SIG-M5 treated with dmso at 0.1 percent for 504 hours (cell line): ENCODE measurements around the gene BRD3OS.

Experiments
- DNase-seq: peaks from one replicate; lab custom pipeline; 2025; ENCODE audit not compliant: unreplicated experiment; lab: John Stamatoyannopoulos, UW

The BRD3OS gene

DNA sequence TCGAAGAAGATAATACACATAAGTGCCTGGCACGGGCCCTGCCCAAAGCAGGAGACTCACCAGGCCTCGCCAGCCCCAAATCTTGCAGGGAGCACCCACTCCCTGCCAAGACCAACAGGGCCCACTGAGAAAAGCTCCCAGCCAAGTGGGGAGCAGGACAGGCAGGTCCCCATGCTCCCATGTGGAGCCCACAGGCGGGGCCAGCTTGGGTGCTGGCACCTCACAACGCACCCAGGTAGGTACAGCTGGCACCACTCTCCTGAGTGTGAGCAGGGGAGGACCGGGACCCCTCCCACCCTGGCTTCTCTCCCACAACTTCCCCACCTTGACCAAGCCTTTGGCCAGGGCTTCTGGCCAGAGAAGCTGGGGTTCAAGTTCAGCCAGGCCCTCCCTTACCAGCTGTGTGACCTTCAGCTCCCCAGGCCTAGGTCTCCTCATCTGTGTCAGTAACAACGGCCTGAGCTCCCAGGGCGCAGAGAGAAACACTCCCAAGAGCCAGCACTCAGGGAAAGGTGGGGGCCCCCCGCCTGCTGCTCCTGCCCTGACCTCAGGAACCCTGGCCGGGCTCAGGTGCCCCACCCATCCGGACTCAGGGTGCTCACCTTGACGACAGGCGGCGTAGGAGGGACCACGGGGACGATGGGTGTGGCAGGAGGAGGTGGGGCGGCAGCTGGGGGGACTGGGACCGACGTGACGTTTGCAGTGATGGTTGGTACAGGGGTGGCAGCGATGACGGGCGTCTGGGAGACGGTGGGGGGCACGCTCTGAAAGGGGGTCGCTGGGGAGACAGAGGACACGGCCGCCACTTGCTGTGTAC is 24.7 kb downstream of the BRD3OS start:
- no peak for DNase-seq

DNA sequence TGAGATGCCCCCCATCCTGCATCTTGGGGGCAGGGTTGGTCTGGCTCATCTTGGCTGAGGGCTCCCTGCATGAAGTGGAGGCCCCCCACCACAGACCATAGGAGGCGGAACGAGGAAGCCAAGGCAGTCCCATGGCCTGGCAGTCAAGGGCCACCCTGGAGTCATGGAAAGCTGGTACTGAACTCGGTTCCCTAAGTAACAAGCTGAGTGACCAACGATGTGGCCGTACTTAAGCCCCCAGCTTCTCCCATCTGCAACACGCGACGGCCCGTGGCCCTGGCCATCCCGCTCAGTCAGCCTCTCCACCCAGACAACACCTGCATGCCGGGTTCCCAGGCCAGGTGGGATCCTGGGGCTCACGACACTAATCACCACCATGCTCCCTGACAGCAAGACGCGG is 25.4 kb downstream of the BRD3OS start:
- DNase-seq: no peak

DNA sequence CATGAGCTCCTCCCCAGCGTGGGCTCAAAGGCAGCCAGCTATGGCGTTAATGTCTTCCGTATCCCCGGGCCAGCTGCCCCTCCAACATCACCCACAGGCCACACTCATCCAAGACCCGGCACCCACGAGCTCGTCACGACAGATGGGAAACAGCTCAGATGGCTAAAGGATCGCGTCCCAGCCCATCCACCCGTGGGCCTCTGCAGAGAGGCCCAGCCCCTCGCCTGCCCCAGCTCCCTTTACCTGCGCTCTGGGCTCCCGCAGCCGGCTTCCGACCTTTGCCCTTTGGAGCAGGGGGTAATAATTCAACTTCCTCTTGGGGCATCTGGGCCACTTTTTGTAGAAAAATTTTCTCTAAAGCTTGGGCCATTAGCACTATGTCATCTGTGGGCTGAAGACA is 26.0 kb downstream of the BRD3OS start:
- DNase-seq: no peak

DNA sequence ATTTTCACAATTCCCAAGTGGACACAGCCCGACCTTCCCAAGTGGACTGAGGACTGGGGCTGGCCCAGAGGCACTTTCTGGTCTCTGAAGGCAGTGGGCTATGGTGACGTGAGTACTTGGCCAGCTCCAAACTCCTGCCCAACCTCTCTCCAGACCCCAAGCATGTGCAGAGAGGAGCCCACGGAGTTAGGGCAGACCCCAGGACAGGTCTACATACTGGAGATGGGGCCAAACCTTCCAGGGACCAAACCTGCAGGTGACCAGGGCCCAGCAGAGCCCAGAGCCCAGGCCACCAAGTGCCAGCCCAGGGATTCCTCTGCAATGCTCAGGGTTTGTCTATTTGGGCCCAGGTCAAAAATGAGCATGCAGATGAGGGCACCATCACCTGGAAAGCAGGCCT is 27.2 kb downstream of the BRD3OS start:
- DNase-seq: no peak

DNA sequence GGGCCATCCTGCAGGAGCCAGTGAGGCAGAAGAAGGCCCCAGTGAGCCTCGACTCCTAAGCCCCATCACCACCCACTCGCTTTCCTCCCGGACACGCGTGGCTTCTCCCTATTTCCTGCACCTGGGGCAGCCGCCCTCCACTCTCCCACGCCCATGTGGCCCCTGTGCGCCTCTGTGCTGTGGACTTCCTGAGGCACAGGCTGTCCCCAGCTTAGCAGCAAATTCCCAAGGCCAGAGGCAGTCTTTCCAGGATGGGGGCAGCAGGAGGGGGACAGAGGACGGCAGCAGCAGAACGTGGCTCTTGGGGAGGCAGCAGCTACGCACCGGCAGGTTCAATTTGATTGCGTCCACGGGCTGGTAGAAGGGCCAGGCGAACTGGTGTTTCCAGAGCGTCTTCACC is 27.7 kb downstream of the BRD3OS start:
- no peak for DNase-seq

DNA sequence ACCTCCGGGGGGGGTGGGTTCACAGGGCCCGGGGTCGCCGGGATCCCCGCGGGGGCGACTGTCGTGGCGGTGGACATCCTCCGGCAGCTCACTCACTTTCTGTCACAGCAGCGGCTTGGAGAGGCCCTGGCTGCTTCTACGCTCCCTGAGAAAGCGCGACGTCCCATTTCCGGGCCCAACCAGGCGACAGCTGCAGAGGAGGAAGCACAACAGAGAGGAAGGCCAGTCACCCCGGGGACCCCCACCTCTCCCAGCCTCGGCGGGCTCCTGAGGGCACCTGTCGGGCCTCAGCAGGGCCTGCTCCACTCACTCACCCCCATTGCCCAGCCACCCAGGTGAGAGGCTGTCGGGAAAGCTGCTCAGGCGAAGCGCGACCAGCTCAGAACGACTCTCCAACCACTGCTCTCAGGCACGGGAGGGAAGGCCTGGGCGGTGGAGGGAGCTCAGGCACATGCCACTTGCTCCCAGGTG is 28.2 kb downstream of the BRD3OS start:
- DNase-seq: no peak

DNA sequence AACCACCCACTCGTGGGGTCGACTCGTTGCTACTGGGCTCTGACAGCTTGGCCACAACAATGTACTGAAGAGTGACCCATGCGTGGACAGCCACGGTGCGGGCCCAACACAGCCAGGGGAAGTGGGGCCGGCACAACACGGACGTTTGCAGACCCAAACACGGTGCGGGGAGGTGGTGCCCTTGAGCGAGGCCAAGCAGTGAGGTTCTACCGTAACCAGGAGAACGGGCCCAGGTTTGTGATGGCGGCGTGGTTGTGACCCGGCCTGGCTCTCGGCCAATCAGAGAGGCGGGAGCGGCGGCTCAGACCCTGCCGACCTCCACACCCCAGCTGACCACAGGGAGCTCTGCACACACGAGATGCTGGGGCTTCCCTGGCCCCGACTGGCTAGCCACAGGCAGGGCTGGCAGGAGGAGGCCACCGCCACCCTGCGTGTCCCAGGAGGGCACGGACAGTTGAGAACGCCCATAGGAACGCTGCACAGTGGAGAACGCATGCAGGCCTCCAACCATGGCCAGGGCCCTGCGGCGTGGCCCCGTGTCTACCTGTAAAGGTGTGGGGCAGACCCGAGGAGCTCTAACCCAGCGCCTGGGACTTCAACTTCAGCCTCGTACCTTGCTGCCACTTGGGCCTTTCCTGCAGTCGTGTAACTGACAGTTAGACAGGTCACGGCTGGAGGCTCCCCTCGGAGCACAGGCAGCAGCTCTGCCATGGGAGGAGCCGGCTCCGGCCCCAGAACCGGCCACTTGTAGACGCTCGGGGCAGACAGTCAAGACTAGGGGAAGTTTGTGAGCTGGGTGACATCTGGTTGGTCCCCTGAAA is 28.9 kb downstream of the BRD3OS start:
- DNase-seq: no peak

DNA sequence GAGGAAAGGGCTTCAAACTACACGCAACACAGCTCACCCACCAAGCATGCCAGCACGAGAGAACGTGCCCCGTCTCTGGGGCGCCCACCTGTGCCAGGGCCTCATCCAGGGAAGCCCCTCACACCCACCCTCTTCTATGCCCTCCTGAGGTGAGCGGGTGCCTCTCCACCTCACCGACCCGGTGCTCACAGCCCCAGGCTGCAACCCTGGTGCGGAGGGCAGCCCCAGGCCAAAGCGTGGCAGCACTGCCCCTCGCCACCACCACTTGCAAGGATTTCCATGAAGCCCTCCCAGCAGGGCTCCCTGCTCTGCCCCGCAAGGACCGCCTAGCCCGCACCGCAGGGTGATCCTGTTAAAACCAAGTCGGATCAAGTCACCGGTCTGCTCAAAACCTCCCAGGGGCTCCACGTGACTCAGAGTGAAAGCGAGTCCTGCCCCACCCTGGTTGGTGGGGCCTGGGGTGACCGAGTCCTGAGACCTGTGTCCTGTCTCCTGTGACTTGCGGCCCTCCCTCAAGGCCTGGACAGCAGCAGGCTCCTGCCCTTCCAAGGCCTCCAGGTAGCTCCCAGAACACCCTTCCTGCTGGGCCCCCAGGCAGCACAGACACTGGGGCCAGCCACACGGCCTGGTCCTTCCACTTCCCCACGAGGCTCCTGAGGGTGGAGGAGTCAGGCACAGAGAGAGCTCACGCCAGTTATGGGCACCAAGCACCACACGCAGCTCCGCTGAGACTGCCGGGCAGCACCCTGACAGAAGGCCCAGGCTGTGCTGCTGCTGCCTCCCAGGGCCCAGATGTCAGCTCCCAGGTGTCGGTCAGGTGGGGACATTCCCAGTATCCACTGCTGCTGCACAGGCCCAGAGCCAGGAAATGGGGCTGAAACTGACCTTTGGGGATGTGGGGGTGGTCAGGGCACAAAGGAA is 29.9 kb downstream of the BRD3OS start:
- no peak for DNase-seq

DNA sequence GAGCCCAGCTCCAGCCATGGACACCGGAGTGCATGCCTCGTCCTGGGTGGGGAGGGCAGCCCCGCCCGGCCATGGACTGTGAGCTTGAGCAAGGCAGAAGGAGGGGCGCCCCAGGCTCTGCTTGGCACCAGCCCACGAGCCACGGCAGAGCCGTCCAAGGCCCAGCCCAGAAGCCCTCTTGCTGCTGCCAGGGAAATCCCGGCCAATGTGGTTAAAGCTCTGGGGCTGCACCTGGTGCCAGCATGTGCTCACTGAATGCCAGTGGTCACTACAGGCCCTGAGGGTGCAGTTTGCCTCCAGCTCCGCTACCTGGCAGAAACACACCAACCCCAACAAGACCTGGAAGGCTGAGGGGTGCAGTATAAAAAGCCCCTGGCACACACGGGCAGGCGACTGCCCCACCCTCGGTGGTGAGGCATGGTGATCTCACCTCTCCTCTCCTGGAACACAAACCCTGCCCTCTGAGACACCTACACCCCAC is 30.7 kb downstream of the BRD3OS start:
- DNase-seq: no peak

DNA sequence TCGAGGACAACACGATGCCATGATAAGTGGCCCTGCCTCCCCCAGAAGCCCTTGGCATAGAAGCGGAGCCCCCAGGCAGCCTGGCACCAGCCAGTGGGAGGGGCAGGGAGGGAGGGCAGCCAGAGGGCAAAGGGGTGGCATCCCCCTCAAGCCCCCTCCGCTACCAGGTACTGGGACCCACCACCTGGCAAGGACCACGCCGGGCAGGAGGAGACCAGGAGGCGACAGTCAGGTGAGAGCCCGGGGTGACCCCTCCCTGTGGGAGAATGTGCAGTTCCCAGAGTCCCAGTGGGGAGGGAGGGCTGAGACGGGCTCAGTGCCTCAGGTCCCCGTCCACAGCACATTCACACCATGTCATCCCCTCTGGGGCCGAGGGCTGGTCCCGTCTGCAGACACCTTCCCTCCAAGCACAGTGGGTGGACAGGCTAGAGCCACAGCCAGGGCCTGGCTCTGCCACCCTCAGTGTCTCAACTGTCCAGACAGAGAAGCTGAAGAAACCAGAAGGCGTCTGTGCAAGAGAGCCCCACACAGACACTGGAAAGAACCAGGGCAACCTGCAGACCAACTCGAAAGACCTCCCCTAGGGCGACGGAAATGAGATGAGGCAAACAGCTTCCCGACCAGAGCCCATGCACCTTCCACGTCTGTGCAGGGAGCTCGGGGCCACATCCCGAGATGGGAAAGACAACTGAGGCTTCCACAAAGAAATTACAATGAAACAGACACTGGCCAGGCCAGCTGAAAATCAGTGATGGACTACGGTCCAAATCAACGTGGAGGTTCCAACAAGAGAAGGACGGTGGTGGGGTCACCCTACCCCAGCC is 31.4 kb downstream of the BRD3OS start:
- no peak for DNase-seq

DNA sequence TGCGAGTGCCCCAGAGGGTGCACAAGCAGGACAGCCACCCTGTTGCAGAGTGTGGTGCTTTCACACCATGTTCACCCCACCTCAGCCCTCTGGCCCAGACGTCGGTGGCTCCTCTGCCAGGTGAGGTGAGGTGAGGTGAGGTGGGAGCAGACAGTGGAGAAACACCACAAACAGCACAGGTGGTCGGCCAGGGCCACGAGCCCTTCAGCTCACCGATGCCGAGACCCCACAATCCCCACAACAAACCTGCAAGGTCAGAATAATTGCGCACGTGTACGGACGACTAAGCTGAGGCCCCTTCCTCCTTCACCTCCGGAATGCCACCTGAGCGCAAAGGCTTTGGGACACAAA is 32.0 kb downstream of the BRD3OS start:
- no peak for DNase-seq

DNA sequence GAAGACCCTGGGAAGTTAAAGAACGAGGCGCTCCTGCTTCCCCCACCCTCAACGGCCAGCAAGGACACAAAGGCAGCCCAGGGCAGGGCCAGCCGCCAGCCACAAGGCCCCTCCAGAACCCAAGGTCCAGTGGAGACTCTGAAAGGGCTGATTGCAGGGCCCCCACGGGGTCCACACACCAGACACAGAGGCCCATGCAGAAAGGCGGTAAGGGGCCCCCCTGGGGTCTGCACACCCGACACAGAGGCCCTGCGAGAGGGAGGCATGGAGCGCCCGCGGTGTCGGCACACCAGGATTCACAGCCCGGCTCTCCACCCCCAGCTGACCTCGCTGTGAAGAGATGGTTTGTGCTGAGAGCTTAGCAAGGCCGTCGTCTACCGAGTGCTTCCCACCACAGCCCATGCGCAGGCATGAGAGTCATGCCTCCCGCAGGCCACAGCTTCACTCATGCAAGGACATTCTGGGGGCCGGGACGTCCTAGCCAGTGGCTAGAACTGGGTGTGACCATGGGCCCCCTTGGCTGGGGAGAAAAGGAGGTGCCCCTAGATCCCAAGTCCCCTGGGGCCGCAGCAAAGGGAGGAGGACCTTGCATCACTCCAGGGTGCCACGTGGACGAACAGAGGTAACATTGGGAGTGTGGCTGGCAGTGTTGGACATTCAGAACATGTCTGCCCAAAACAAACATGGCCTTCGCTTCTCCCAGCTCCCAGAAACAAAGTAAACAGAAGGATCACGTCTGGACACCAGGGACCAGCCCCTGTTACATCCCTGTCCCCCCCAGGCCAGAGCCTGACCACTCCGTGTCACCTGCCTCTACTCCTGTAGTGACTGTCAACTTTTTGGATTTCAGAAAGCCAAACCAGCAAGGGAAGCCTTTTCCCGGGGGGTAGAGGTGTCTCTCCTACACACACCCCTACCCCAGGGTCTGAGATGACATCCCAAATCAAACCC is 32.7 kb downstream of the BRD3OS start:
- no peak for DNase-seq

DNA sequence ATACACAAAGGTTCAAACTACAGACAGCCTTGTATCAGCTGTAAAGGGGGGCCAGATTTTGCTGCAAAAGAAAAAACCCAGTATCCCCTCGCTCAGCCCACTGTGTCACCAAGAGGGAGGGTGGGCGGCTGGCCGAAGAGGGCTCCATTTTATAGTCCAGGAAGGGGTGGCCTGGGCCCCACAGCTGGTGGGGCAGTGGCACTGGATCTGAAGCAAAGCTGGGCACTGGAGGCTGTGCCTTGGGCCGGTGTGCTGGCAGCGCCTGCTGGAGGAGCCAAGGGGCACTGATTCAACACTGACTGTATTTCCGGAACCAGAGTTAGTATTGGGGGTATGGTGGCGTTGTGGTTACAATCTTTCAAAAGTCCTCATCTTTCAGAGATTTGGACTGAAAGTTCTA is 33.4 kb downstream of the BRD3OS start:
- DNase-seq: no peak

DNA sequence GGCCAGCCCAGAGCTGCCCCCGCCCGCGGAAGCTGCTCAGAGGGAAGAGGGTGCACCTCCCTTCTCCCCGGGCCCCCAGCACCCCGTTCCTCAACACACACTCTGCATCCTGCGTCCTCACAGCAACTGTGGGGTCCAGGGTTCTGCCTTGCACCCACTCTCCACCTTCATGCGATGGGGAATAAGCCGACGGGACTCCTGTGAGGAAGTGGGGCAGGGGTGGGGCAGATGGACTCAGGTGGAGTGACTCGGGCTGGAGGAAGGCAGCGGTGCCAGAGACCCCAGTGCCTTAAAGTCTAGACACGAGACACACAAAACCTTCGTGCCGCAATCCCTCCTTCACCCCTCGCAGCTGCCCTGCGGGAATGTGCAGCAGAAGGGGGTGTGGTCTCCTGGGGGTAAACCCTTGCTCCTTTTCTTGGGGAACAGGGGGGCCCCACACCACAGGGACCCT is 33.9 kb downstream of the BRD3OS start:
- no peak for DNase-seq

DNA sequence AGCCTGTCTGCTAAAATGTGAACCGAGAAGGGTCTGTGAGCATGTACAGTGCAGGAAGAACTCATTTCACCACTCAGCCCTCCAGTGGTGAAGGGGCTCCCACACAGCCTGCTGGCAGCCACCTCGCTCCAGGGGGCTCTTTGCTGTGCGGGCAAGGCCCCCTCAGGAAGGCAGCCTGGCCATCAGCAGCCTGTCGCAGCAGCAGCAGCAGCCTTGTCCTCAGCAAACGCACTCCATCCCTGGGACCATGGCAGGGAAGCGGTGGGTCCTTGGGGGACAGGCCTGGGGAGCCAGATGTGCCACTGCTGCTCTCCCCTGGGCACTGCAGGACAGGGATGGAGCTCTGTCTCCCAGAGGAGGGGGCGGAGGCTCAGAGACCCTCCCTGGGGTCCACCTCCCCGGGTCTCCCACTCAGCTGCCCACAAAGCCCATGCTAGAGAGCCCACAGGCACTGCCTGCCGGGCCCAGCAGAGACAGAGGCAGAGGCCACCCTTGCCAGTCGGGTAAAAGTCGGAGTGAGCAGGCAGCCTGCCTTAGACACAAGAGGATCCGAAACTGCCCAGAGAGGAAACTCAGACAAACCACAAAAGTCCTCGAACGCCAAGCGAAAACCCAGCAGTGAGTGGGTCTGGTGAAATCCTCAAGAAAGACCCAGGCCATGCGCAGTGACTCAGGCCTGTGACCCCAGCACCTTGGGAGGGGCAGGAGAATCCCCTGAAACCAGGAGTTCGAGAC is 34.5 kb downstream of the BRD3OS start:
- DNase-seq: peak; percentile 96

DNA sequence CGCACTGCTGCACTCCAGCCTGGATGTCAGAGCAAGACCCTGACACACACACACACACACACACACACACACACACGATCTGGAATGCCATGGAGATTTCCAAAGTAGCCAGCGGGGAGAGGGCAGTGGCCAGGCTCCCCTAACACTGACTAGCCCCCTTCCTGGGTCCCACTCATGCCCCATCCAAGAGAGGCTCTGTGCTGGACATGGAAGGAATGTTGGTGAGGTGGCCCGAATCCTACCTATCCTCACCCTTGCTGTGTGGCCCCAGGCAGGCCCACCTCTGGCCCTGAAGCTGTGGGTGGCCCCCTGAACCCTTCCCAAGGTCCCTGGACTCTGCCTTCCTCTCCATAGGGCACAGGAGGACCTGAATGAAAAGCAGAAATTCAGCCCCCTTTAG is 35.3 kb downstream of the BRD3OS start:
- no peak for DNase-seq

DNA sequence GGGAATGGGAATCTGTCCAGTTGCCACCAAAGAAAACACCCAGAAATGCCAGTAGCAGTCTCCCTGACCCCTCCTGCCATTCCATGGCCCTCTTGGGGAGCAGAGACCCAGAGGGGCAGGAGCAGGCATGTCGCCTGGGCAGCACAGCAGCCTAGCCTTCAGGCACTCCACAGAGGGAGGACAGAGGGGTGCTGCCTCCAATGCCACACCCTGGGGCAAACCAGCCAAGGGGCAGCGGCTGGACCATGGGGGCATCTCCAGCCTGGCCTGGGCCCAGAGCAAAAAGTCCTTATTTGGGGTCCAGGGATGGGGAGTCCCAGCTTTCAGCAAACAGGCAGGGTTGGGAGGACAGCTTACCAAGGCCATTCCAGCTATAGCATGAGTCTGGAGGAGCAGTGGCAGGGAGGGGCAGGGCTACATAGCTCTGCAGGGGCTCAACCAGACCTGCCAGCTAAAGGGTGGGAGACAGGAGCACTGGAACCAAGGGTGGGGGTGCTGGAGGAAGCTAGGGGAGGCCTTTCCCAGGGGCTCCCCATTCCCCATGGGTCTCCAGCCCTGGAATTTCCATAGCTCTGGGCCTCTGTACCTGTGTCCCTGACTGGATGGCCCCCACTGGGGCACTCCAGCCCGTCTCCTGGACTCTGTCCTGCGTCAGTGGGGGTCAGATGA is 35.9 kb downstream of the BRD3OS start:
- no peak for DNase-seq
